Keratinocyte (primary cell): ENCODE data around the gene RBM17.
"Not testable (repeated sequence)": the region's sequence is repeated elsewhere in the genome, so short reads cannot be mapped to it uniquely, and the experiment has no call there.

ENCODE experiments used
- CTCF ChIP-seq, 3 experiments: IDR thresholded peaks in 1 of 3; conservative IDR thresholded peaks in 1 of 3; optimal IDR thresholded peaks in 1 of 3; 2 replicates in 2 of 3; 3 replicates in 1 of 3; pipeline versions ENCODE3 to v1.5.1; 2011; ENCODE audit warnings: low read length in 3 of 3, mild to moderate bottlenecking in 3 of 3, moderate library complexity in 2 of 3, control low read depth in 1 of 3, inconsistent platforms in 1 of 3; ENCODE audit not compliant: insufficient read depth in 2 of 3; ENCODE audit errors: extremely low read depth in 1 of 3
- EZH2 ChIP-seq: IDR thresholded peaks from one replicate; pipeline ENCODE4 v1.6.1; 2012; ENCODE audit warnings: inconsistent platforms, mild to moderate bottlenecking, low read length, moderate library complexity

GRCh38 chr10:6142186-6142585, 53.4 kb downstream of the RBM17 start:
- TF ChIP-seq CTCF (optimal IDR thresholded peaks at IDR 0.05 in 1 of 3, IDR thresholded peaks at IDR 0.05 in 1 of 3, conservative IDR thresholded peaks at IDR 0.05 in 1 of 3; ENCODE audit: extremely low read depth in 1 of 3, insufficient read depth in 2 of 3, low read length in 3 of 3); EZH2: not testable (repeated sequence)
